CD4-positive, alpha-beta T cell (primary cell): Measurements from ENCODE around the gene POC1B. TPM values are rescaled to one million over a fixed set of nuclear protein-coding genes. Genes with fewer than 3 reads are reported as not detected.

ENCODE experiments used
- ATAC-seq: fragments of 200-7000 bp; cut with Tn5 transposase; one replicate; pipeline ENCODE4 v1.10.0; 2022; ENCODE audit warnings: mild to moderate bottlenecking; ENCODE audit not compliant: poor library complexity
- CTCF ChIA-PET: fragments of 350-600 bp; sonication (Branson Sonifier 250); formaldehyde crosslinking; loops from one replicate; lab custom pipeline; 2021; ENCODE audit warnings: antibody characterized with exemption, inconsistent platforms; lab: Charles Lee
- POLR2A ChIA-PET: fragments of 350-600 bp; sonication (Branson Sonifier 250); formaldehyde crosslinking; loops from one replicate; lab custom pipeline; 2021; ENCODE audit warnings: antibody characterized with exemption, inconsistent platforms; lab: Charles Lee
- DNase-seq, 14 experiments: peaks; one replicate each; pipeline ENCODE4 v3.0.0-alpha.2; 2013 to 2020; ENCODE audit warnings: mixed read lengths in 2 of 14
- H3K27ac ChIP-seq, 2 donors: one replicate each; pipeline versions ENCODE4 v1.5.1 to v1.7.0; 2013; ENCODE audit warnings: low read length in 2 of 2, low read depth in 1 of 2, mild to moderate bottlenecking in 1 of 2
- H3K27me3 ChIP-seq, 2 experiments: 1 replicate in 1 of 2; 2 replicates in 1 of 2; pipeline versions ENCODE4 v1.6.1 to v1.7.0; 2013; ENCODE audit warnings: low read length in 2 of 2, control low read depth in 1 of 2, mild to moderate bottlenecking in 1 of 2, moderate library complexity in 1 of 2; ENCODE audit not compliant: insufficient read depth in 2 of 2, control insufficient read depth in 1 of 2
- H3K36me3 ChIP-seq: one replicate; pipeline ENCODE4 v1.6.1; 2013; ENCODE audit warnings: low read length, control low read depth; ENCODE audit not compliant: insufficient read depth
- H3K4me1 ChIP-seq: one replicate; pipeline ENCODE4 v1.6.1; 2013; ENCODE audit warnings: low read length, control low read depth; ENCODE audit not compliant: insufficient read depth
- H3K4me3 ChIP-seq: one replicate; pipeline ENCODE4 v1.5.1; 2013; ENCODE audit warnings: mild to moderate bottlenecking, low read length, moderate library complexity
- H3K9me3 ChIP-seq, 2 experiments: 1 replicate in 1 of 2; 2 replicates in 1 of 2; pipeline versions ENCODE4 v1.6.1 to v1.7.0; 2013; ENCODE audit warnings: low read length in 2 of 2, mild to moderate bottlenecking in 2 of 2, control low read depth in 1 of 2, moderate library complexity in 1 of 2; ENCODE audit not compliant: control insufficient read depth in 1 of 2, insufficient read depth in 1 of 2
- H3K27ac Mint-ChIP-seq: one replicate; pipeline ENCODE4 v1.8.0; 2020; ENCODE audit warnings: mixed read lengths
- H3K27me3 Mint-ChIP-seq: one replicate; pipeline ENCODE4 v1.8.0; 2021; ENCODE audit warnings: mixed read lengths
- H3K36me3 Mint-ChIP-seq: one replicate; pipeline ENCODE4 v1.8.0; 2021; ENCODE audit warnings: low read depth, mixed read lengths
- H3K4me1 Mint-ChIP-seq: one replicate; pipeline ENCODE4 v1.8.0; 2021; ENCODE audit warnings: low read depth, mixed read lengths
- H3K4me3 Mint-ChIP-seq: one replicate; pipeline ENCODE4 v1.8.0; 2020; ENCODE audit warnings: mild to moderate bottlenecking, mixed read lengths
- H3K9me3 Mint-ChIP-seq: one replicate; pipeline ENCODE4 v1.8.0; 2020; ENCODE audit warnings: mixed read lengths
- CTCF ChIP-seq: fragments of 200-600 bp; IDR thresholded peaks from one replicate; pipeline ENCODE4 v1.8.0; 2022; ENCODE audit warnings: antibody characterized with exemption, mild to moderate bottlenecking
- intact Hi-C, 2 experiments: fragments of 100-400 bp; cut with DNase I in 1 of 2; cut with micrococcal nuclease in 1 of 2; formaldehyde crosslinking; loops; one replicate each; pipeline versions ENCODE4 v1.15.1 to v1.9.0; 2023 to 2025; cut with DNase I, micrococcal nuclease
- total RNA-seq, 174 experiments: library from RNA in 2 of 174; stranded (reverse) in 2 of 174; gene quantifications; one replicate each; pipeline ENCODE4 v1.2.3 and lab custom pipeline; 2021 to 2026

POC1B gene
- total RNA-seq, 2 experiments from 2014 or later, result 14.9 to 16.2 TPM

- no peak overlapping the region for H3K27ac Mint-ChIP-seq
- Histone ChIP-seq H3K27me3 (no peaks in the 10 kb centered on the region), H3K27ac (no peak overlapping the region), H3K4me3 (no peak overlapping the region), H3K9me3 (no peaks in the 10 kb centered on the region), H3K4me1 (no peaks in the 10 kb centered on the region), H3K36me3 (no peaks in the 10 kb centered on the region)
- intact Hi-C loops, result no loop called here
- TF ChIP-seq CTCF, result no peak
- H3K9me3 Mint-ChIP-seq, result no peaks in the 10 kb centered on the region
- DNase-seq (no peak), ATAC-seq (no peak)
- H3K4me3 Mint-ChIP-seq, result no peak overlapping the region
- ChIA-PET POLR2A (no interaction called here), CTCF (no interaction called here)
- H3K4me1 Mint-ChIP-seq, result no peaks in the 10 kb centered on the region
- H3K36me3 Mint-ChIP-seq, result peaks cover under 1% of the 10 kb centered on the region
- H3K27me3 Mint-ChIP-seq, result no peaks in the 10 kb centered on the region
Measured at GRCh38 chr12:89414322-89414721, 111.5 kb downstream of the POC1B start.

GRCh38 chr12:89413234-89413633 is 112.6 kb downstream of the POC1B start:
- Mint-ChIP-seq H3K9me3 (no peaks in the 10 kb centered on the region), H3K4me3 (no peak overlapping the region), H3K27me3 (no peaks in the 10 kb centered on the region), H3K36me3 (peaks cover 4% of the 10 kb centered on the region), H3K4me1 (no peaks in the 10 kb centered on the region), H3K27ac (no peak overlapping the region)
- no peaks in the 10 kb centered on the region for H3K9me3 ChIP-seq
- no peak for TF ChIP-seq CTCF
- no peak overlapping the region for H3K4me3 ChIP-seq
- H3K27ac ChIP-seq, result no peak overlapping the region
- H3K36me3 ChIP-seq, result no peaks in the 10 kb centered on the region
- DNase-seq (no peak), ATAC-seq (no peak)
- H3K27me3 ChIP-seq, result no peaks in the 10 kb centered on the region
- CTCF ChIA-PET, result interaction anchor here (0.6 kb wide), 1 partner anchor 19 kb away, joined by 3 read pairs; no protein-coding TSS in a partner anchor
- no peaks in the 10 kb centered on the region for H3K4me1 ChIP-seq
- intact Hi-C loops, result no loop called here
- POLR2A ChIA-PET, result no interaction called here

GRCh38 chr12:89412665-89413064 is 113.2 kb downstream of the POC1B start:
- no peaks in the 10 kb centered on the region for H3K4me1 ChIP-seq
- H3K27me3 Mint-ChIP-seq, result no peaks in the 10 kb centered on the region
- no peak overlapping the region for H3K4me3 ChIP-seq
- no peaks in the 10 kb centered on the region for H3K27me3 ChIP-seq
- no peak for DNase-seq
- H3K27ac Mint-ChIP-seq, result no peak overlapping the region
- H3K9me3 ChIP-seq, result no peaks in the 10 kb centered on the region
- no peaks in the 10 kb centered on the region for H3K36me3 ChIP-seq
- no peaks in the 10 kb centered on the region for H3K4me1 Mint-ChIP-seq
- no peaks in the 10 kb centered on the region for H3K9me3 Mint-ChIP-seq
- ATAC-seq, result no peak
- ChIA-PET CTCF (no interaction called here), POLR2A (no interaction called here)
- H3K36me3 Mint-ChIP-seq, result peaks cover 4% of the 10 kb centered on the region
- intact Hi-C loops, result no loop called here
- H3K27ac ChIP-seq, result no peak overlapping the region
- no peak overlapping the region for H3K4me3 Mint-ChIP-seq
- TF ChIP-seq CTCF, result no peak
